GM12872 (cell line): ENCODE data around the gene KCNJ1.

ENCODE experiments used
- CTCF ChIP-seq: IDR thresholded peaks from 3 replicates; pipeline ENCODE4 v1.5.1; 2011; ENCODE audit warnings: low read depth, mild to moderate bottlenecking, low read length, moderate library complexity; ENCODE audit not compliant: insufficient read depth

Gene KCNJ1

GRCh38 chr11:128825050-128825784 lies 41.9 kb downstream of the KCNJ1 start:
- no peak for TF ChIP-seq CTCF

GRCh38 chr11:128824191-128825049 lies 42.7 kb downstream of the KCNJ1 start:
- no peak for TF ChIP-seq CTCF

GRCh38 chr11:128823753-128824152 lies 43.3 kb downstream of the KCNJ1 start:
- TF ChIP-seq CTCF = no peak

GRCh38 chr11:128822130-128822529 lies 45.0 kb downstream of the KCNJ1 start:
- TF ChIP-seq CTCF = no peak

- no peak for TF ChIP-seq CTCF
Measured at GRCh38 chr11:128821556-128821955, 45.5 kb downstream of the KCNJ1 start.

- TF ChIP-seq CTCF = no peak
Measured at GRCh38 chr11:128819198-128819597, 47.9 kb downstream of the KCNJ1 start.

- TF ChIP-seq CTCF = no peak
Measured at GRCh38 chr11:128814856-128815705, 52.0 kb downstream of the KCNJ1 start.
